LNCaP clone FGC (cell line): ENCODE results near the gene SLC24A4.
A peak's percentile ranks its signal among the peaks of the same experiment; 100 is the strongest.

Experiments
- DNase-seq: peaks from one replicate; pipeline ENCODE4 v3.0.0-alpha.2; 2011; ENCODE audit warnings: low read depth
- H3K4me3 ChIP-seq: 2 replicates; pipeline ENCODE4 v1.5.1; 2011; ENCODE audit warnings: mild to moderate bottlenecking, low read depth, low read length, control low read depth
- CTCF ChIP-seq: IDR thresholded peaks from 2 replicates; pipeline ENCODE4 v1.5.1; 2012; ENCODE audit warnings: mild to moderate bottlenecking; ENCODE audit not compliant: control insufficient read depth, insufficient read depth; ENCODE audit errors: extremely low read depth

Gene SLC24A4

GRCh38 chr14:92506231-92506630 lies 183.3 kb downstream of the SLC24A4 start:
- DNase-seq, result no peak
- no peak overlapping the region for H3K4me3 ChIP-seq
- no peak for TF ChIP-seq CTCF

GRCh38 chr14:92507174-92507768 lies 184.3 kb downstream of the SLC24A4 start:
- TF ChIP-seq CTCF, result no peak
- DNase-seq, result no peak
- no peak overlapping the region for H3K4me3 ChIP-seq

GRCh38 chr14:92510972-92511371 lies 188.0 kb downstream of the SLC24A4 start:
- TF ChIP-seq CTCF, result 0 out of 2 replicates have a peak, but pooled peaks have one; percentile 12
- no peak for DNase-seq
- no peak overlapping the region for H3K4me3 ChIP-seq

GRCh38 chr14:92511453-92512238 lies 188.7 kb downstream of the SLC24A4 start:
- no peak for DNase-seq
- no peak overlapping the region for H3K4me3 ChIP-seq
- no peak for TF ChIP-seq CTCF

- TF ChIP-seq CTCF, result no peak
- no peak overlapping the region for H3K4me3 ChIP-seq
- no peak for DNase-seq
Observed at GRCh38 chr14:92512807-92513203, 189.8 kb downstream of the SLC24A4 start.

- no peak for DNase-seq
- TF ChIP-seq CTCF, result no peak
- no peak within 1 kb of the TSS for H3K4me3 ChIP-seq
Observed at GRCh38 chr14:92513204-92513965, 190.4 kb downstream of the SLC24A4 start, which contains the start of gene RIN3. RIN3 (plus strand) TSS chr14:92513781; CDS start chr14:92513933, 152 bp downstream.
